ENCODE results near the gene NTF3. TPM values are rescaled to one million over a fixed set of nuclear protein-coding genes. Genes with fewer than 3 reads are reported as not detected.

NTF3 gene
- total RNA-seq, 1 donor: under 0.01 TPM

- no peak for DNase-seq (ENCODE audit: low read depth in 2 of 3, low spot score in 2 of 3)
Measured at GRCh38 chr12:5484426-5484825, 52.5 kb downstream of the NTF3 start.

- no peak for DNase-seq (ENCODE audit: low read depth in 2 of 3, low spot score in 2 of 3)
Measured at GRCh38 chr12:5485454-5485853, 53.5 kb downstream of the NTF3 start.

- DNase-seq (ENCODE audit: low read depth in 2 of 3, low spot score in 2 of 3): no peak
Measured at GRCh38 chr12:5487076-5487475, 55.2 kb downstream of the NTF3 start.

GRCh38 chr12:5487948-5488625 lies 56.2 kb downstream of the NTF3 start:
- DNase-seq (ENCODE audit: low read depth in 2 of 3, low spot score in 2 of 3): no peak

GRCh38 chr12:5488626-5488955 lies 56.7 kb downstream of the NTF3 start:
- no peak for DNase-seq (ENCODE audit: low read depth in 2 of 3, low spot score in 2 of 3)

GRCh38 chr12:5489017-5489416 lies 57.1 kb downstream of the NTF3 start:
- DNase-seq (ENCODE audit: low read depth in 2 of 3, low spot score in 2 of 3): no peak

GRCh38 chr12:5489760-5490406 lies 58.0 kb downstream of the NTF3 start:
- DNase-seq (ENCODE audit: low read depth in 2 of 3, low spot score in 2 of 3): no peak

- DNase-seq (ENCODE audit: low read depth in 2 of 3, low spot score in 2 of 3): no peak
Measured at GRCh38 chr12:5492562-5492961, 60.7 kb downstream of the NTF3 start.

- no peak for DNase-seq (ENCODE audit: low read depth in 2 of 3, low spot score in 2 of 3)
Measured at GRCh38 chr12:5493018-5493417, 61.1 kb downstream of the NTF3 start.

- no peak for DNase-seq (ENCODE audit: low read depth in 2 of 3, low spot score in 2 of 3)
Measured at GRCh38 chr12:5494343-5494742, 62.4 kb downstream of the NTF3 start.

GRCh38 chr12:5497329-5498053 lies 65.6 kb downstream of the NTF3 start:
- no peak for DNase-seq (ENCODE audit: low read depth in 2 of 3, low spot score in 2 of 3)

GRCh38 chr12:5498076-5498475 lies 66.2 kb downstream of the NTF3 start:
- no peak for DNase-seq (ENCODE audit: low read depth in 2 of 3, low spot score in 2 of 3)

GRCh38 chr12:5498806-5499205 lies 66.9 kb downstream of the NTF3 start:
- DNase-seq (ENCODE audit: low read depth in 2 of 3, low spot score in 2 of 3): no peak

GRCh38 chr12:5499566-5500330 lies 67.8 kb downstream of the NTF3 start:
- no peak for DNase-seq (ENCODE audit: low read depth in 2 of 3, low spot score in 2 of 3)

- no peak for DNase-seq (ENCODE audit: low read depth in 2 of 3, low spot score in 2 of 3)
Measured at GRCh38 chr12:5500331-5500659, 68.4 kb downstream of the NTF3 start.

- no peak for DNase-seq (ENCODE audit: low read depth in 2 of 3, low spot score in 2 of 3)
Measured at GRCh38 chr12:5503774-5504173, 71.9 kb downstream of the NTF3 start.

GRCh38 chr12:5505116-5505515 lies 73.2 kb downstream of the NTF3 start:
- DNase-seq (ENCODE audit: low read depth in 2 of 3, low spot score in 2 of 3): no peak

- DNase-seq (ENCODE audit: low read depth in 2 of 3, low spot score in 2 of 3): no peak
Measured at GRCh38 chr12:5505751-5506150, 73.8 kb downstream of the NTF3 start.

- DNase-seq (ENCODE audit: low read depth in 2 of 3, low spot score in 2 of 3): no peak
Measured at GRCh38 chr12:5506295-5506694, 74.4 kb downstream of the NTF3 start.

- DNase-seq (ENCODE audit: low read depth in 2 of 3, low spot score in 2 of 3): no peak
Measured at GRCh38 chr12:5506821-5507231, 74.9 kb downstream of the NTF3 start.

GRCh38 chr12:5507401-5507935 lies 75.6 kb downstream of the NTF3 start:
- DNase-seq (ENCODE audit: low read depth in 2 of 3, low spot score in 2 of 3): no peak
